ENCODE data around the gene FNDC3B.

- TF ChIP-seq POLR2A (IDR thresholded peaks at IDR 0.05) (no peak), CTCF (IDR thresholded peaks at IDR 0.05) (no peak), EP300 (IDR thresholded peaks at IDR 0.05) (no peak)
Measured at GRCh38 chr3:172233474-172234277, 194.3 kb downstream of the FNDC3B start.

Data from suprapubic skin (tissue), 3 donors.